HG03342 (cell line): Measurements from ENCODE around the gene BCKDHB.

Experiments
- ATAC-seq: cut with Tn5 transposase; IDR thresholded peaks from one replicate; pipeline ENCODE4 v1.9.1; 2021; ENCODE audit warnings: mild to moderate bottlenecking, moderate library complexity; ENCODE audit not compliant: unreplicated experiment

The BCKDHB gene

GRCh38 chr6:80148220-80148619, 41.7 kb downstream of the BCKDHB start:
- ATAC-seq, result no peak

DNA sequence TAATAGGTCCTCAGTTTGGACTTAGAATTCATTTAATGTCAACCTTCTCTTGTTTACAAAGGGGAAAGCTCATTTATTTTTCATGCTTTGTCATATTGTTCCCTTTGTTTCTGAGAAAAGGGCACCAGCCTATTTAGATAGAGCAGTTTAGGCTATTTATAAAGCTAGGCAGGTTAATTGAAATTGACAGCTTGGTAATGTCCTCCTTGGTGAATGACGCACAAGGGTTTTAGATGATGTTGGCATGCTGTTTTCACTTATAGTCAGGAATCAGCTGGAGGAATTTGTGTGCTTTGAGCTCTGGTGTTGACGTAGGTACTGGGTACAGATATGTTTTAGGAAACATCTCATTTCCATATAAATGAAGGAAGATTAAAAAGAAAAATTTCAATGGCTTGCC, 45.2 kb downstream of the BCKDHB start:
- ATAC-seq, result no peak

- no peak for ATAC-seq
These were observed 47.7 kb downstream of the BCKDHB start for GRCh38 chr6:80154160-80154559.

DNA sequence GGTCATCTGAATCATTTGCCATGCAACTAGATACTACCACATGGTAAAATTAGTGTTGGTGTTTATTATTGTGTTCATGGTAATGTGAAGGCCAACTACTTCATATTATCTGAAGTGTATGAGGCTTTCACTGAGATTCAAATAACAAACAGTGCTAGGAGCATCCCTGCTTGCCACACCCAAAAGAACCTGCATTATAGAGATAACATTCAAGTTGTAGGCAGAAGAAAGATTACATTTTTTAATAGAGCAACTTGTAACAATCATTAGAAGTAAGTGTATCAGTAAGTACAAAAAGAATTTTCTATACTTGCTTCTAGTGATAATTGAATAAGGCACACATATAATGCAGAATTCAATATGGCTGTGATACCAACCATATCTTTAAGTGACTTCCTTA, 49.8 kb downstream of the BCKDHB start:
- no peak for ATAC-seq

DNA sequence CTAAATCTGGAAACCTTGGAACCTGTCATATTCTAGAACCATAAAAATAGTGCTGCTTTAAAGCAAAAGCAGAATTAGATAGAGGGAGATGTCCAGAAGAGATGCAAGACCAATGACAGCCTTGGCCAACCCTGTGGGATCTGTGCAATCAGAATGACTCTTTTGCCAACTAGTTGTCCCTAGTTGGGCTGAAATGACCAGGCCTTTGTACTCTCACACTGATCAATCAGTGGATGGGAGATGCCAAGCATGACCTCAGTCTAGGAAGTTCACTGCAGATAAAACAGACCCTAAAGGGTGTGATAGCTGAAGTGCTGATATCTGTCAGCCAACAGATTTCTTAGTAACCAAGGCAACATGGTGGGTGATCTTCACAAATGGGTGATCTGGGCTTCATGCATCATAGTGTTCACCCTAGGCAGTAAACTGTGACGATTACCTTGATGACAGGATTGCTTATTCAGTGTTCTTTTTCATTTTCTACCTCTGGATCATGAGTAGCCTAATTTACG, 52.1 kb downstream of the BCKDHB start:
- ATAC-seq, result no peak

DNA sequence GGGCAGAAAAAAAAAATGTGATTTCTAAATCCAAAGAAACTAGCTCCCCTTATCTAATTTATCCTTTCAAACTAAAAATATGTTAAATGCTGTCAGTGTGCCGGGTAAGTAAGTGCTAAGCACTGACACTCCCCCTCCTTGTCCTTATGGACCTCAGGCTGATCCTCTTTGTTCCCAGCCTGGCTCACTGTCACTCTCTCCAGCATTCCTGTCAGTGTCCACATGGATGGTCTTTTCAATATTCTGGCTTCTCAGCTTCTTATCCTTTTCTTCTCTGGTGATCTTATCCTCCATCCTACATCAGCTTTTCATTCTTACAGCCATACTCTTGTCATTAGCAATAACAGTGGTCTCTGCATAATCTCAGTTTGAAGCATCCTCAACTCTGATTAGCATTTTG, 55.0 kb downstream of the BCKDHB start:
- ATAC-seq, result no peak

DNA sequence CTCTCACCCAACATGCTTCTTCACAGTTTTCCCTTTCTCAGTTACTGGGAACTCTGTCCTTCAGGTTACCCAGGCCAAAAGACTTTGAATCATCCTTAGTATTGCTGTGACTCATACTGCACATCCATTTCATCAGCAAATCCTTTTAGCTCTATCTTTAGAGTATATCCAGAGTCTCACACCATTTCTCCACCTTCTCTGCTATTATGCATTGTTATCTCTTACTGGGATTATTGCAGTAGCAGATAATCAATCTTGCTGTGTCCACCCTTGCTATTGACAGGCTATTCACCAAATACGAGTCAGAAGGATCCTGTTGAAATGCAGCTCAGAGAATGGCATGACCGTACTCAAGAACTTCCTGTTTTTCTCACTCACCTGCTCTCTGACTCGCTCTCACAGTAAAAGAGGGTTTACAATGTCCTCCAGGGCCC, 57.3 kb downstream of the BCKDHB start:
- ATAC-seq, result peak; percentile 80

DNA sequence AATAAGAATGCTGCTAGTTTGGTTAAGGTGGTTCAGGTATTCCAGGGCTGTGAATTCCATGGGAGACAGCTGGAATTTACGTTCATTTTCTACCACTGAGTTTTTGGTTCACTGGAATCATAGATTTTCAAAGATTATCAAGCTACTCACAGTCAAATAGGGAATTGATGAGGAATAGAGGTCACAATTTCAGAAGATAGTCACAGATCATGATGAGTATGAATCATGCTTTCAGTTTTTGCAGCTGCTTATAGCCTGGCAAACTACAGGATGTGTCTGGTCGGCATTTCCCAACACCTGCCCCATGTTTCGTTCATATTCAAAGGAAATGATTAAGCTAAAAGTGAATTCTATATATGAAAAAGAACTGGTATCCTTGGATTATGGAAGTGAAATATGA, 58.7 kb downstream of the BCKDHB start:
- ATAC-seq, result peak; percentile 91

DNA sequence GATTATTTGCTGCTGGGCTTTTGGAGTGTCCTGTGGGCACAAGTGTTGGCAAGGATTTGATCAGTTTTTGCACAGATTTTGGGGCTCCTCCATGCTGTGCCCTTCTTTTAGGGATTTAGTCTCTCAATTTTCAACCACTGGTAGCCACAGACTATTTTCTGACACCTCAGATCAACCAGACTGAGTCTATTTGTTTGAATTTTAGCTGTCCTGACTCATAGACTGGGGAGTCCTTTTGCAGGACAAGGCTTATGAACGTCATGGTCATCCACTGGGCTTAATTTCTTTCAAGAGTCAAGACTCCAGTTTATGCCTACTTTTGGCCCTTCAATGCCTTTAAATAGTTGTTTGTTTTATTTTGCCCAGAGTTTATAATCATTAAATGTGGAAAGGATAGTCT, 59.3 kb downstream of the BCKDHB start:
- ATAC-seq, result no peak

- no peak for ATAC-seq
These were observed 64.0 kb downstream of the BCKDHB start for GRCh38 chr6:80170433-80170832.

GRCh38 chr6:80173411-80173810, 66.9 kb downstream of the BCKDHB start:
- no peak for ATAC-seq

DNA sequence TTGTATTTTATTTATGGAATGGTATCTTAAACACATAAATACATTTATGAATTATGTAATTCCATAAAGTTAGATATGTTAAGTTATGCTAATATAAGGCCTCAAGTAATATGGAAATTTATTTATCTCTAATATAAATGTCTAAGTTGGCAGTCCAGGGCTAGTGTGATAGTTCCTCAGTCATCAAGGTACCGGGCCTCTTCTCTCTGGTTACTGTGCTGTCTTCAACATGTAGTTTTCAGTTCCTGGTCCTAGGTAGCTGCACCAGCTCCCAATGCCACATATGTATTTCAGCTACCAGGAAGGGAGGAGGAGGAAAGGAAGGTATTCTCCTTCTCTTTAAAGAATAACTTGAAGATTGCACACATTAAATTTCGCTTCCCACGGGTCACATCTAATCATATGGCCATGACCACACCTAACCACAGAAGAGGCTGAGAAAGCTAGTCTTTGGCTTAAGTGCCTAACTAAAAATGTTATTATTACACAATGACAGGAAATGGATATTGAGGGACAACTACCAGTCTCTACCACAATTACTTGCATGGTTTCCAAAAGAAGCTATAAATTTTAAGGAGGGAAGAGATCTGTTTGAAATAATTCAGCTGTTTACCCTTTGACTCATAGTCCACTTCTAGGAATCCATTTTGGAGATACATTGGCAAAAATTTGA, 68.6 kb downstream of the BCKDHB start:
- no peak for ATAC-seq

DNA sequence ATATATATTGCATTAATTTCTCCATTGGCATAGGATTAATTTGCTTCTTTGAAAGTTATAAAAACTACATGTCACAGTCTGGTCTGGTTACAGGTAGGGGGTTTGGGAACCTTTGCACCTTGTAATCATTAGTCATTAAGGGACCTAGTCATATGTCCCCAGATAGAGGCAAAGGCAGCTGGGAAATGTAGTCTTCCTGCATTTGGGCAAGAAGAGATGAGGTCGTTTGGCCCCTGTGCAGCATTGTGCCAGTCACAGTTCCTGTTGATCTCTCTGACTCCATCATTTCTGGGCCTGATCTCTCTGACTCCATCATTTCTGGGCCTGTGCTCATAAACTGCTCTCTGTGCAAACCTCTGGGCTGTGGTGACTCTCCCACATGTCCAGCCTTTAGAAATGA, 73.2 kb downstream of the BCKDHB start:
- ATAC-seq, result no peak

DNA sequence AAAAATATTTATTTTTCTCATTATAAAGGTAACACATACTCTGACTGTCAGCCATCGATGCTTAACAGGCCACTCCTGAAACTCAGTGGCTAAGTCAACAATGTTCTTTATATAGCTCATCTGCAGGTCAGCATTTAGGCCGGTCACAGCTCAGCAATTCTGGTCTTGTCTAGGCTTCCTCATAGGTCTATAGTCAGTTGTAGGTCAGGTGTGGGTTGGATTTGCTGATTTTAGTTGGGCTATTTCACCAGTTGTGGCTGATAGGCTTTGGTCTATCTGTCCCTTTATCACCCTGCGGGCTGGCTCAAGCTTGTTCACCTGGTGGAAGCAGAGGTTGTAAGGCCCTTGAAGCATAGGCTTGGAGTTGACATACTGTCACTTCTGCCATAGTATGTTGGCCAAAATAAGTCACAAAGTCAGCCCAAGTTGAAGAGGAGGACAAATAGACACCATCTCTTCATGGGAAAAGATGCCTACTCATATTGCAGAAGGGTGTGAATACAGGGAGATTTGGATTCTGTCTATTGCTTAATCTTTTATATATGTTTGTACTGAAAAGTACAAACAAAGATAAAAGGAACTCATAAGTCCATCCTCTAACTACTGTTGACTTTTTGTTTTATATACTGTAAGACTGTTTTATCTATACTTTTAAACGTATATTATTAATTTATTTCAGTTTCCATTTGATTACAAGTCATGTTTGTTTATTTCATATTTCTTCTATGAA, 75.0 kb downstream of the BCKDHB start:
- no peak for ATAC-seq

- no peak for ATAC-seq
These were observed 75.8 kb downstream of the BCKDHB start for GRCh38 chr6:80182308-80182707.

- ATAC-seq, result no peak
These were observed 76.7 kb downstream of the BCKDHB start for GRCh38 chr6:80183019-80183795.

DNA sequence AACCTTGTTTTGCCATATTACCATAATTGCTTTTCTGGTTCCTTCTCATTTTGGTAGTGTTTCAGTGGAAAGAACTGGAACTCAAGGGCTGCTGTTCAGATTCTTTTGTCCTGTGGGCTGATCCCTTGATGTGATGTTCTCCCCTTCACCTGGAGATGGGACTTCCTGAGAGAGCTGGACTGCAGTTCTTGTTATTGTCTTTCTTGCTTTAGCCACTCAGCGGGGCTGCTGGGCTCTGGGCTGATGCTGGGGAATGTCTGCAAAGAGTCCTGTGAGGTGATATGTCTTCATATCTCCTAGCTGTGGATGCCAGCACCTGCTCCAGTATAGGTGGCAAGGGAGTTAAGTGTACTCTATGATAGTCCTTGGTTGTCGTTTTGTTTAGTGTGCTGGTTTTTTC, 79.0 kb downstream of the BCKDHB start:
- no peak for ATAC-seq

- no peak for ATAC-seq
These were observed 79.6 kb downstream of the BCKDHB start for GRCh38 chr6:80186082-80186481.

- ATAC-seq, result no peak
These were observed 90.4 kb downstream of the BCKDHB start for GRCh38 chr6:80196906-80197305.

DNA sequence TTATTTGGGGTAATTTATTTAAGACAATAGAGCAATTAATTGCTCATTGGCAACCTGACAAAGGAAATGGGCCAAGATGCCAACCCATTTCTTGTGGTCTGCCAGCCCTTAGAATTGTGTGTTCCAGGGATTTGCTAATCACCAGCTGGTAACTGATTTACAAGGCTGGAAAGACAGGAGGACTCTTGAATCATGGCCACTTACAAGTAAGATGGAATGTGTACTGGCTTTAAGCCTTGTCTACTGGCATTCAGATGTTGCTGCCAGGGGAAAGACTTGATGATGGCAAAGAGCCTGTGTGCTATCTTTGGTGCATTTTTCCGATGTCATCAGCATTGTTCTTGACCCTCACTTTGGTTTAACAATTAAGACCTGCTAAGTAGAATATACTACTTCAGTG, 91.0 kb downstream of the BCKDHB start:
- no peak for ATAC-seq

DNA sequence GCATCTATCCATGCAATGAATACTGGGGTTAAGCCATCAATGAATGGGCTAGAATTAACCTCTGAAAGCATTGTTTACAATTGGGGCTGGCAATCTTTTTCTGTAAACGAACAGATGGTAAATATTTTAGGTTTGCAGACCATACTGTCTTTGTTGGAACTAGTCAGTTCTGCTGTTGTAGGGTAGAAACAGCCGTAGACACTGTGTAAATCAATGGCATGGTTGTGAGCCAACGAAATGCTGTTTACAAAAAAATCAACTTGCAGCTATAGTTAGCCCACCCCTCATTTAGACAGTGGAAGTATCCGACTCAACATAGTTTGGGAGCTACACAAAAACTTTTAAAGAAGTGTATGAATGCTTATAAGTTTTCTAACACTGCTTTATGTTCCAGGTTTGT, 91.5 kb downstream of the BCKDHB start:
- no peak for ATAC-seq

GRCh38 chr6:80203283-80203682, 96.8 kb downstream of the BCKDHB start:
- ATAC-seq, result no peak
